IPS-11a (cell line): ENCODE measurements around the gene S100B.
"Not testable (repeated sequence)": the region's sequence is repeated elsewhere in the genome, so short reads cannot be mapped to it uniquely, and the experiment has no call there.

Experiments
- H3K4me3 ChIP-seq: one replicate; pipeline ENCODE4 v1.5.1; 2013; ENCODE audit warnings: low read depth, low read length, control low read depth

The S100B gene

DNA sequence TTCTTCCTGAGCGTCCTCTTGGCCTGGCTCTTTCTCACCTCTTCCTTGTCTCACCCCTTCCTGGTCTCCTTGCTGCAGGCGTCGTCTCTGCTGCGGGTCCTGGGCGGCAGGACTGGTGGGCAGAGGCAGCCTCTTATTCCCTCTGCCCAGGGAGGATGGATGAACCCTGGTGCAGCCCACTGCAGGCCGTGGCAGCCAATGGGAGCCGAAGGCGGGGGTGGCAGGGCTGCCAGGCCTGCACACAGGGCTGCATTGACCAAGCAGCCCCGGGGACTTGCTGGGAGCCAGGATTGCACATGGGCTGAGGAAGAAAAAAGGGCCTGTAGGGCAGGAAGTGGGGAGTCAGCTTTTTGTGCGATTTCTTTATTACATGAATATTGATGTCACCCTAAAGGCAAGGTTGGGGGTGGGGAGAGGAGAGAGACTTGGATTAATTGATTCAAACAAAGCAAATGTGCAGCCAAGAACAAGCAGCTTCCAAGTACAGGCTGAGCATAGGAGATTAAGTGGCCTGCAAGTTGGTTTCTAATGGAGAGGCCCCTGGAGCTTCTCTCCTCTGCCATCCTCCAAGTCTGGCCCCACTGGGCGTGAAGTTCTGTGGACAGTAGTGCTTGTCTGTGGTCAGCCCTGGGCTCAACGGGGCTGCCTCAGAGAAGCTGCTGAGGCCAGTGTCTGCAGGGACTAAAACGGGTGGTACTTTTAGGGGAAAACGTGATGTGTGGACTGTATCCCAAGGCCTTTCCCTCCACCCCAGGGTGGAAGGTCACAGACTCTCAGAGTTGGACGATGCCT is at the start of gene S100B:
TSS of gene S100B (minus strand) at position 108 of the 792 bp plus-strand sequence. CDS start 2,667 bp downstream, outside the sequence.
- H3K4me3 ChIP-seq: no peak within 1 kb of the TSS

DNA sequence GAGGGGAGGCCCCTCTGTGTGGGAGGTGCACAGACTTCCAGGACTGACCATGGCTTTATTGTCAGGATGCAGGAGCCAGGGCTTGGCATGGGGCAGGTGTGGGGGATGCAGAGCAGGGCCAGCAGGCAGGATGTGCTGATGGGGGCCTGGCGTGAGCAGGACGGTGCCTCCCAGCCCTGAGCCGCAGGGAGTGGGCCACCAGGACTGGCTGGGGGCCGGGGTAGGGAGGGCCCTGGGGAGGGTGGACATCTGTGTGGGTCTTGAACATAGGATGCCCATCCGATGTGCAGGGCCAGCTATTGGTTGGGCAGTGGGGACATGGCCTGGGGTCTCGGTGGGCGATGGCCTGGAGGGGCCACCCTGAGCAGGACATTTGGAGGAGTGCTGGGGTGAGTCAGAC is 46.2 kb upstream of the S100B start:
- no peak overlapping the region for H3K4me3 ChIP-seq

DNA sequence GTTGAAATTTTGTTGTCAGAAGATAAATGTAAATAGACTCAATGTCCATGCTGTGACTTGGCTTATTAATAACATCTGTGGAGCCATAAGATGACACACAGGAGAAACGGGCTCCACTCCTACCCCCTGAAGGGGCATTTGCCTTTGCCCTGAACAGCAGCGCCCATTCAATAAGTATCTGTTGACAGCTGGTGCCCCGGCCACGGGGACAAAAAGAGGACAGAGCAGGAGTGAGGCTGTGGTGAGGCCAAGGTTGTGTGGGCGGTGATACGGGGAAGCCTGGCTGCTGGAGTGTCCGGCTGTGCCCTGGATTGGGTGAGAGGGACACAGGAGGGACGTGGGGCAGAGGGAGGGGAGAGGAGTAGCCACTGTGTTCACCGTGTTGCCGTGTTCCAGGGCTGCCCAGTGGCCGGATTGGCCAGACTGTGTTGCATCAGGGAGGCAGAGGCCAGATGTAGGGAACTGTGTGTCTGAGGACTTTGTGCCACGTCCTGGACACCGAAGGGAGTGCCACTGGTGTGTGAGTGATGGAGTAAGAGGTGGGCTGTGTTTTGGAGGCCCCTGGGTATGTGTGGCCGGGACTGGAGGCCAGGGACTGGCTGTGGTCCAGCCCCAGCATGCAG is 45.7 kb upstream of the S100B start:
- no peak overlapping the region for H3K4me3 ChIP-seq

DNA sequence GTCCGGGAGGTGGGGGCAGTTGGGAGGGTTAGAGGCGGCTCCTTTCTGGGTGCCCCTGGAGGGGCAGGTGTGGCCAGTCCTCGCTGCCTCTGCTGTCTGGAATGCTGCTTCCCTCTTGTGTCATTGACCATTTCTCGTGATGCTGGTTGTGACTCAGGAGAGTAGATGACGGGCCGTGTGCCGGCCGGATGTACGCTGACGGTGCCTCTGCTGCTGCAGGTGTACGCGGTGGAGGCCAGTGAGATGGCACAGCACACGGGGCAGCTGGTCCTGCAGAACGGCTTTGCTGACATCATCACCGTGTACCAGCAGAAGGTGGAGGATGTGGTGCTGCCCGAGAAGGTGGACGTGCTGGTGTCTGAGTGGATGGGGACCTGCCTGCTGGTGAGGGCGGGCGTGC is 44.5 kb upstream of the S100B start:
- H3K4me3 ChIP-seq: no peak overlapping the region

DNA sequence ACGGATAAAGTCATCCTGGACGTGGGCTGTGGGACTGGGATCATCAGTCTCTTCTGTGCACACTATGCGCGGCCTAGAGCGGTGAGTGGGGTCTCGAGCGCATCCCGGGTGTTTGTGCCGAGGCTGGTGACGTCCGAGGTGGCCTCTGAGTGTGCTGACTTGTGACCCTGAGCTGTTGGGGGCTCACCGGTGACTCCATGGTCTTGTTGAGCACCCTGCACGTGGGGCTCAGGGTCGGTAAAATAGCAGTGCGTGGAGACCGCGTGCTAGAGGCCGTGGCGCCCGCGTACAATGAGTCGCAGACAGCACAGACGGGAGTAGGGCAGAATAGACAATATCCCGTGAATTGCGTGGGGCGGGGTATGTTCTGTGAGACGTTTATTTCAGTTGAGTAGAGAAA is 43.7 kb upstream of the S100B start:
- H3K4me3 ChIP-seq: no peak overlapping the region

DNA sequence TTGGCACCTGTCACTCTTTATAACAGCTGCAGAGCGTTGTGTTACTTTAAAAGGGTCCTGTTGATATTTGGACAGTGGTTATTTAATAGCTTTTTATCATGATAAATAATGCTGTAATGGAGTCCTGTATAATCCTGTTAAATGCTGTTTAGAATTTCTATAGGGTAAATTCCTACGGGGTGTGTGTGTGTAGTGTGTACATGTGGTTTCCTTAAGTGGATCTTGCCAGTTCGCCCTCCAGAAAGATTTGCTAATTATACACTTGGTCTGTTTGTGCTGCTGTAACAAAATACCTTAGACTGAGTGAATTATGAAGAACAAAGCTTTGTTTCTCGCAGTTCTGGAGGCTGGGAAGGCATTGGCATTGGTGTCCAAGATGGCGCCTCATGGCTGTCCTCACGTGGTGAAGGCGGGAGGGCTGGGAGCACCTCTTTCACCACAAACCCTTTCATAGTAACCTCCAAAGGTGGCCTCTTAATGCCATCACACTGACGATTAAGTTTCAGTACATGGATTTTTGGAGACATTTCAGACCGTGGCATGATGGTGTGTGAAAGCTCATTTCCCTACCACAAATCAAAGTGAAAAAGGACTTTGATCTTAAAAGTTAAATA is 41.8 kb upstream of the S100B start:
- H3K4me3 ChIP-seq: no peak overlapping the region

DNA sequence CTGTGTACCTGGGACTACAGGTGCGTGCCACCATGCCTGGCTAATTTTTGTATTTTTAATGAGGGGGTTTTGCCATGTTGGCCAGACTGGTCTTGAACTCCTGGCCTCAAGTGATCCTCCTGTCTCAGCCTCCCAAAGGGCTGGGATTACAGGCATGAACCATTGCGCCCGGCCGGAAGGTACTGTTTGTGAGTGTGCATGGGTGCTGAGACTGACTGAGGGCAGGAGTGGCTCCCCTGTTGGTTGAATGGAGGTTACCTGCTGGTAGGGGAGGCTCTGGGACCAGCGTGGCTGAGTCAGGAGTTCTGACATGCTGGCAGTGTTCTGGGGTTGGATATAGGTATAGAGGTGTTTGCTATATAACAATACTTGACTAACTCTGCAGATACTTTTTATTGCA is 41.0 kb upstream of the S100B start:
- no peak overlapping the region for H3K4me3 ChIP-seq

DNA sequence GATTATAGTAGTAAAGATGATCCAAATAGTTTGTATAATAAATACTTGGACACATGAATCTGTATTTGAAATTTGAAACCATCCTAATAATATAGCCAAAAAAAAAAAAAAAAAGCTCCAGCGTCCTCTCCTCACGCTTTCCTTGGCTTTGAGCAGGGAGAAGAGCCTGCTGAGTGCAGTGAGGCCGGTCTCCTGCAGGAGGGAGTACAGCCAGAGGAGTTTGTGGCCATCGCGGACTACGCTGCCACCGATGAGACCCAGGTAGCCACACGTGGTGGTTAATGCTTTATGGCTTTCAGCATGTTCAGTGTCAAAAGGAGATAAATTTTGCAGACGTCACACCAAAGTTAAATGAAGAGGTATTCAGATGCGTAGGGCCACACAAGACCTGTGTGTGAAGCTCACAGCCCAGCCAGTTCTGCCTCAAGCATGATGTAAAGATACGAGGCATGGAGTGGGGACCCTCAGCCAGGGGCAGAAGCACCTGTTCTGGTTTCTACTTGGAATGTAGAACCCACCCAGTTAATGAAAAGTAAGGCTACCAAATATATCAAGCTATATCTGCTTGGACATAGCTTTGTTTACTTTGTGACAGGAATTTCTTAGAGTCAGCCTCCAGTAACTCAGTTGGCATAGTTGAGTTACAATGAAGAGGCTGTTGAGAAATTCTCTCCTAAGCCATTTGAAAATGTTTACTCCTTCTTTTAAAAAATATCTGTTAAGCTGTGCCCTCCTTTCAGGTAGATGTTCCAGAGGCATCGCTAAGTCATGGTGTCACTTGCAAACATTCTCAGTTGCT is 38.7 kb upstream of the S100B start:
- H3K4me3 ChIP-seq: no peak overlapping the region

DNA sequence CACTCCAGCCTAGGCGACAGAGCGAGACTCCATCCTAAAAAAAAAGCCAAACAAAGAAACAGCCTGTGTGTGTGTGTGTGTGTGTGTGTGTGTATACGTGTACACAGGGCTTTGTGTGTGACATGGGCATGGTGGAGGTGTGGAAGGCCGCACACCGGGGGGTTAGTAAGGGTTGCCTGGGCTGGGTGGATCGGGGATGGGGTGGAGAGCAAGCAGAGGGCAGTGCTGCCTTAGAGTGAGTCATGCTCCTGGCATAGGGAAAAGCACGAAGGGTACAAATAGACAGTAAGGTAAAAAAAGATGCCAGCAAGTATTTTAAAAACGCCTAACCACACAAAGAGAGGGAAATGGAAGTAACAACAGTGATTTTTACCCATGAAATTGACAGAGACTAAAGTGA is 36.8 kb upstream of the S100B start:
- H3K4me3 ChIP-seq: no peak overlapping the region

DNA sequence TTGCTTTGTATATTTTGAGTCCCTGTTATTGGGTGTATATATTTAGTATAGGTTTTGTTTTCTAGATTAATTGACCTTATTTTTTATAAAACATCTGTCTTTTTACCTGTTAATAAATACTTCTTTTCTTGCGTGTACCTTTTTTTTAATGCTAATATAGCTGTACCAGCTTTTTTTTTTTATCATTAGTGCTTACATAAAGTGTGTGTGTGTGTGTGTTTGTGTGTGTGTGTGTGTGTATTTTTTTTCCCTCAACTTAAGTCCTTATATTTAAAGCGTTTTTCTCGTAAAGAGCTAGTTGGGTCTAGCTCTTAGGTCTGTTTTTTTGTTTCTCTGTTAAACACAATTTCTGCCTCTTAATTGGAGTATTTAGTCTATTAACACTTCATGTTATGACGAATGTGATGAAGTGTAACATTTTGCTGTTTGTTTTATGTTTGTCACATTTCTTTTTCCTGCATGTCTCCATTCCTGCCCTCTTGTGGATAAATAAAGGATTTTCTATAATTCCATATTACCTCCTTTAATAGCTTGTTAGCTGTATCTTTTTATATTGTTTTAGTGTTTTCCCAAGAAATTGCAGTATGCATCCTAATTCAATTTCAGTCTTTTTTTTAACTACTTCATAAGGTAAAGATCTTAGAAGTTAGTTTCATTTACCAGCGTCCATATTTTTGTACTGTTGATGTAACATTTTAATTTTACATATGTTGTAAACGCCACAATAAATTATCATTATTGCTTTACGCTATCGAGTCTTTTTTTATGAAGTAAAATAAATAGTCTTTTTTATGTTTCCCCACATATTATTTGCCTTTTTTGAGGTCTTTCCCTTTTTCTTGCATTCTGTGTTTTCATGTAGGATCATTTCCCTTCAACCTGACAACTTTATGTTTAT is 34.9 kb upstream of the S100B start:
- no peak overlapping the region for H3K4me3 ChIP-seq

DNA sequence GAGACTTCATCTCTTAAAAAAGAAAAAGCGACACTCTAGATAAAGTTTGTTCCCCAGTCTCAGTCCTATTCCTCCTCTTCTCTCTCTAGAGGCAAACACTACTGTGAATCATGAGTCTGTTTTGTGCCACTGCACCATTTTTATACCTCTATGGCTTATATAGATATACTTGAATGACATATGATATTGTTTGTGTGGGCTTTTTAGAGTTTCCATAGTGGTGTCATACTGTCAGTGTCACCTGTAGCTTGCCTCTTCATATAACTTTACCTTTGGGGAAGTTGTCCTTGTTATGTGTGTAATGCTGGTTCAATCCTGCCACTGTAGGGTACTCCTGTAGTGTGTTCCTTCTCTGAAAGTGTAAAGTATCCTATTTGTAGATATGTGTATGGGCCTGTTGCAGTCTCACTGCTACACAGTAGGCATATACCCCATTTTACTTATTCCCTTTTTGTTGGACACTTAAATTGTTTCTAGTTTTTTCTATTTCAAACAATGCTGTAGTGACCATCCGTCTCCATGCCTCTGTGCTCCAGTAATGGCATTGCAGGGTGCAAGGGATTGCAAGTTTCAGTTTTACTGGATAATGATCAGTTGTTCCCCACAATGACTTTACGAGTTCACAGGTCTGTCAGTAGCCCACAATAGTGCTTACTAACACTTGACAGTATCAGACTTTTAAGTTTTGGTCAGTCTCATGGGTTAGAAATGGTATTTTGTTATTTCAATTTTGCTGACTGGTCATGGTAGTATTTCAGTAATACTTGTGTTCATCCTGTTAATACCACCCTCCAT is 33.3 kb upstream of the S100B start:
- H3K4me3 ChIP-seq: no peak overlapping the region

DNA sequence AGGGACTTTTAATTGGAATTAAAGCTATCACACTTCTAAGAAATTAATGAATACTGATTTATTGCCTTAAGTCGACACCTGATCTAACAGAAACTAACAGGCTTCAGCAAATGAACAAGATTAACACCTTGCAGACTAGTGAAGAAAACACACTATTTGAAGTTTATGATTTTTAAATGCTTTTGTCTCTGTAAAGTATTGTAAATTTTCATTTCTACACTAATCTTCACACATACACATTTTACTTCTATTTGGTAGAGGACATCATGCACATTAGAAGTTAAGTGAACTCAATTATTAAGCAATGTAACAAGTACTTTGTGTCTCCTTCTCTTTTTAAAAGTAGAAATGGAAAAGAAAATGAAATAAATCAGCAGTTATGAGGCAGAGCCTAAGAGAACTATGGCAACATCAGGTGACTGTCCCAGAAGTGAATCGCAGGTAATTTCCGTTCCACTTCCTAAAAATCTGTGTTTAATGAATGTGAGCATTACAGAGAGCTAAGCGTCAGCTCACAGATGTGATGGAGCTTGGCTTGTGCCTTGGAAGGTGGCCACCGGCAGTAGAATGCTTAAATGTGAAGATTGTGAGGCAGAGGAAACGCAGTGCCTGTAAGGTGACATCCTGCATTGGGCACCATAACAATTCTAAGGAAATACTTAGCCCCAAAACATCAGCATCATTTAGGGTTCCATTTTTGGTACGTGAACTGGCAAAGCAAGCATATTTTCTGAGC is 31.8 kb upstream of the S100B start:
- H3K4me3 ChIP-seq: peak overlapping the region; percentile 98

DNA sequence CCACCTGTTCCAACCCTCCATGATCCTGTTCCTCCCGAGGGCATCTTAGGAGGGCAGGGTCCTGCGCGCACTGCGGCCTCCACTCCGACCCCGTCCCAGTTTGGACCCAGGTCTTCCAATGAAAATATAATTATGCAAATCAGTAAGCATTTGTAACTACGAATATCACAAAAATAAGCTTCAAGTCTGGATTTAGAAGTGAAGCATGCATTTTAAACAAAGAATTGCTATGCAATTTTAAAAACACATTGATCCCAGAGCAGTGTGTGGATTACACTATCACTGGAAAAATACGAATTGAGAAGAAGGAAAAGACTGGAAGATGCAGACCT is 31.3 kb upstream of the S100B start:
- H3K4me3 ChIP-seq: peak overlapping the region; percentile 98

DNA sequence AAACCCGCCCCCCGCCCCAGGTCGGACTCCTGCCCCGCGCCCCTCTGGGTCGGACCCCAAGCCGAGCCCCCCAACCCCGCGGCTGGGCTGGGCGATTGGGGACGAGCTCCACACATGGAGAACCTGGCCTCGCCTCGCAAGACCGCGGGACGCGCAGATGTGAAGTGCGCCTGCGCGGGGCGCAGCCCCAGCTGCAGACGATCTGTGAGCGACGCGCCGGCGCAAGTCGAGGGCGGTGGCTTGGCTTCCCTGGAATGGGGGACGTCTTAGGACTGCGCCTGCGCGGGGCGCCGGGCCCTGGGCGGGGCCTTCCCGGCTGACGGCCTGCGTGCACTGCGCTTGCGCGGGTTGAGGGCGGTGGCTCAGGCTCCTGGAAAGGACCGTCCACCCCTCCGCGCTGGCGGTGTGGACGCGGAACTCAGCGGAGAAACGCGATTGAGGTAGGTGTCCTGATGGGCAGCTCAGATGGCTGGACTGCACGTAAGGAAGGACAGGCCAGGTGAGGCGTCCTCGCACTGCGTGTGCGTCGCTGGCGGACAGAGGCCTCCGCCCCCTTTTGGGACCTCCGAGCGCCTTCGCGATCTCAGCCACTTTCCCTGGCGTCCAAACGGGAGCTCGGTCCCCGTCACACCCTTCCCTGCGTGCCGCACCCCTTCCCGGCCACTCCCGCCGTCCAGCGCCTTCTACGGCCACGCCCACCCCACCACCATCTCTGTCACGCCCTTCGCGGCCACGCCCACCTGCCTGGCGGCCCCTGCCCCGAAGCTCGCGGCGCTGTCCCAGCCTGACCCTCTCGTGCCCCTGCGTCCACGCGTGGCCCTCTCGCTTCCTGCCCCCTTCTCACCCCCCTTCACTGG is 30.7 kb upstream of the S100B start, which contains the start of gene PRMT2:
TSS of gene PRMT2 (plus strand) at position 351 of the 857 bp plus-strand sequence. CDS start 1,278 bp downstream, outside the sequence.
- H3K4me3 ChIP-seq: peak within 1 kb of the TSS; percentile 98

DNA sequence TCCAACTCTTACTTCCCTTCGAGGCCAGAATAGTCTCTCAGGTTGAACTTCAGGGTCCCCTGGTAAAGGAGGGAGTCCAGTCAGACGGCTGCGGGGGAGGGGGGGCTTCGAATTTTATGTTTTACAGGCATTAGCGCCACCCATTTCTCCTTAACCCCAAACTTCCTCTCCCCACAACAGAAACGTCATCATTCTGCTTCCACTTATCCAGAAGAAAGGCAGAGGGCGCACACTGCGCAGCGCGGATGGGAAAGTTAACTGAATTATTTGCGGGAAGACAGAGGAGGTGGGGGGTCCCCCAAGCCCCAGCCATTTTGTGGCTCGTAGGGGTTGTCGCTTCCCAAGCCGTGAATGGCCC is 30.1 kb upstream of the S100B start:
- peak overlapping the region; percentile 98 for H3K4me3 ChIP-seq

DNA sequence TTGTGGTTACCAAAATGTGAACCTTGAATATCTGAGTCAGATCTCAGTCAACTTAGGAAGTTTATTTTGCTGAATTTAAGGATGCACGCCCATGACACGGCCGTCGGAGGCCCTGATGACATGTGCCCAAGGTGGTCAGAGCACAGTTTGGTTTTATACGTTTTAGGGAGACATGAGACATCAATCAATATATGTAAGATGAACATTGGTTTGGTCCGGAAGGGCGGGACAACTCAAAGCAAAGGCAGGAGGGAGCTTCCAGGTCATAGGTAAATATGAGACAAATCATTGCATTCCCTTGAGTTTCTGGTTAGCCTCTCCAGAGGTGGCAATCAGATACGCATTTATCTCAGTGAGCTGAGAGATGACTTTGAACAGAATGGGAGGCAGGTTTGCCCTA is 29.5 kb upstream of the S100B start:
- no peak overlapping the region for H3K4me3 ChIP-seq

DNA sequence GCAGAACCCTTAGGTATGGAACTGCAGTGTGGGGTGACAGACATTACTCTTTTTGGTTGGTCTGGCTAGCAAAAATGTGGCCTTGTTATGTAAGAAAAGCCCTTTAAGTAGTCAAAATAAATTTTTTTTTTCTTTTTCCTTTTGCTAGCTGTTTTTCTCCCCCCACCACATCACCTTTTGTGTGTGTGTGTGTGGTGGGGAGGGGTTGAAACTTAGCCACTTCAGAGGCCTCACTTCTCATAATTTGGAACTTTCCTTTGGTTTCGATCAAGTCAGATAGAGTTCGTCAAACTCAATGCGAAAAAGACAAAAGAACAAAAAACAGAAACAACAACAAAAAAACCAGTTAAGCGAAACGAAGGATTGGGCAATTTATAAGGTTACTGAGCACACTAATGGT is 28.7 kb upstream of the S100B start:
- no peak overlapping the region for H3K4me3 ChIP-seq

DNA sequence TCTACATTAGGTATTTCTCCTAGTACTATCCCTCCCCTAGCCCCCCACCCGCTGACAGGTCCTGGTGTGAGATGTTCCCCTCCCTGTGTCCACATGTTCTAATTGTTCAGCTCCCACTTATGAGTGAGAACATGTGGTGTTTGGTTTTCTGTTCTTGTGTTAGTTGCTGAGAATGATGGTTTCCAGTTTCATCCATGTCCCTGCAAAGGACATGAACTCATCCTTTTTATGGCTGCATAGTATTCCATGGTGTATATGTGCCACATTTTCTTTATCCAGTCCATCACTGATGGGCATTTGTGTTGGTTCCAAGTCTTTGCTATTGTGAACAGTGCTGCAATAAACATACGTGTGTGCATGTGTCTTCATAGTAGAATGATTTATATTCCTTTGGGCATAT is 26.0 kb upstream of the S100B start:
- not testable (repeated sequence) for H3K4me3 ChIP-seq
